HG03025 (cell line): ENCODE measurements around the gene LRRC8E.

Source experiments
- ATAC-seq: cut with Tn5 transposase; IDR thresholded peaks from one replicate; pipeline ENCODE4 v1.9.1; 2021; ENCODE audit warnings: mild to moderate bottlenecking, moderate library complexity; ENCODE audit not compliant: unreplicated experiment, low FRiP score

The LRRC8E gene

DNA sequence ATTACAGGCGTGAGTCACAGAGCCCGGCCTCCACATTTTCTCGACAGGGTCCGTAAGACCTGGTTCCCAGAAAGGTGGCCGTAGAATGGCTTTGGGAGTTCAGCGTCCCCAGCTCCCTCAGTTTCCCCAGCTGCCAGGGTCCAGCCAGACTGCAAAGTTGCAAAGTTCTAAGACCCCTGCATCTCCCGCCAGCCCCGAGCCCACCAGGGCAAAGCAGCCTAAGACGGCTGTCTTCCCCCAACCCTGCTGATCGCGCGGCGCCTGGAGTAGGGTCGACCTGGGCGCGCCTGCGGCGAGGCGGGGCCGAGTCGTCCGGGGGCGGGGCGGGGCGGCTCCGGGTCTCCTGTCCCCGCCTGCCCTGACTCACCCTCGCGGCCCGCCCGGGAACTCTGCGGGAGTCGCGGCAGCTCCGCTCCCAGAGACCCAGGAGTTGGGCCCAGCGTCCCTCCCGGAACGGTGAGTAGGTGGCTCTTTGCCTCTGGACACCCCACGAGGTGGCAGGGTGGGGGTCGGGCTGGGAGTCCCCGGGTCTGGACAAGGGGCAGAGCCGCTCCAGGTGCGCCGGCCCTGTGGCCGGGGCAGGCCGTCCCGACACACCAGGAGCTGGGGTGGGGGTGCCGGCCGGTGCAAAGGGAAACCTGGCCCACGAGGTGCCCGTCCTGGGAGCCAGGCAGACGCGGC, at the start of gene LRRC8E:
Gene LRRC8E, plus strand, starts transcription at position 366 of the 681 bp plus-strand sequence. CDS start 7,094 bp downstream, outside the sequence.
- no peak for ATAC-seq

- no peak for ATAC-seq
These were observed 48.8 kb upstream of the LRRC8E start for GRCh38 chr19:7839476-7839875.

DNA sequence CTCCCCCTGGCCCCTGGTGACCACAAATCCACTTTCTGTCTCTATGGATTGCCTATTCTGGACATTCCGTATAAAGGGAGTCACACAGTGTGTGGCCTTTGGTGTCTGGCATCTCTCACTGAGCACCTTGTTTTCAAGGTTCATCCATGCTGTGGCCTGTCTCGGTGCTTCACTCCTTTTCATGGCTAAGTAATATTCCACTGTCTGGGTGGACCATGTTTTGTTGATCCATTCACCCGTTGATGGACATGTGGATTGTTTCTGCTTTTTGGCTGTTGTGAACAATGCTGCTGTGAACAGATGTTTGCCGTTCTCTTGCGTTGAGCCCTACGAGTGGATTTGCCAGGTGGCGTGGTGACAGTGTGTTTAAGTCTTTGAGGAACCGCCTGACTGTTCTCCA, 47.7 kb upstream of the LRRC8E start:
- no peak for ATAC-seq

GRCh38 chr19:7841751-7842660, 46.3 kb upstream of the LRRC8E start:
- ATAC-seq: no peak

DNA sequence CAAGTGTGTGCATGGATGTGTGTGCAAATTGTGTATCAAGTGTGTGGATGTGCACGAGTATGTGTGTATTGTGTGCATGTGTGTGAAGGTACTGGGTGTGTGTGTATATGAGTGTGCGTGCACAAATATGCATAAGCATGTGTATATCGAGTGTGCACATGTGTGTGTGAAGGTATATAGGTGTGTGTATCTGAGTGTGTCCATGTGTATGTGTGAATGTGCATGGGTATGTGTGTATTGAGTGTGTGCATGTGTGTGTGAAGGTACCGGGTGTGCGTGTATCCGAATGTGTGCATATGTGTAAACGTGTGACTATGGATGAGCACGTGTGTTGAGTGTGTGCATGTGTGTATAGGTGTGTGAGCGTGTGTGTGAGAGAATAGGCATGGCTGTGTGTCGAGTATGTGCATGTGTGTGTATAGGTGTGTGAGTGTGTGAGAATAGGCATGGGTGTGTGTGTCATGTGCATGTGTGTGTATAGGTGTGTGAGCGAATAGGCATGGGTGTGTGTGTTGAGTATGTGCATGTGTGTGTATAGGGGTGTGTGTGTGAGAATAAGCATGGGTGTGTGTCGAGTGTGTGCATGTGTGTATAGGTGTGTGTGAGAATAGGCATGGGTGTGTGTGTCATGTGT, 45.5 kb upstream of the LRRC8E start:
- ATAC-seq: no peak

DNA sequence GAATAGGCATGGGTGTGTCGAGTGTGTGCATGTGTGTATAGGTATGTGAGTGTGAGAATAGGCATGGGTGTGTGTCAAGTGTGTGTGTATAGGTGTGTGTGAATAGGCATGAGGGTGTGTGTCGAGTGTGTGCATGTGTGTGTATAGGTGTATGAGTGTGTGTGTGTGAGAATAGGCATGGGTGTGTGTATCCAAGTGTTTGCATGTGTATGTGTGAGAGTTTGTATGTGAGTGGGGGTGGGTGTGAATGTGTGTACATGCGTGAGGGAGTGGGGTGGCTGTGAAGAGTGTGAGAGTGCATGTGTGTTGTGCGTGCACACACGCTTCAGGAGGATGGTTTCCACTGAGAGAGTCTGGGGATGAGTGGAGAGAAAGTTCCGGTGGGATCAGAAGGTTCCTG, 44.8 kb upstream of the LRRC8E start:
- ATAC-seq: no peak

DNA sequence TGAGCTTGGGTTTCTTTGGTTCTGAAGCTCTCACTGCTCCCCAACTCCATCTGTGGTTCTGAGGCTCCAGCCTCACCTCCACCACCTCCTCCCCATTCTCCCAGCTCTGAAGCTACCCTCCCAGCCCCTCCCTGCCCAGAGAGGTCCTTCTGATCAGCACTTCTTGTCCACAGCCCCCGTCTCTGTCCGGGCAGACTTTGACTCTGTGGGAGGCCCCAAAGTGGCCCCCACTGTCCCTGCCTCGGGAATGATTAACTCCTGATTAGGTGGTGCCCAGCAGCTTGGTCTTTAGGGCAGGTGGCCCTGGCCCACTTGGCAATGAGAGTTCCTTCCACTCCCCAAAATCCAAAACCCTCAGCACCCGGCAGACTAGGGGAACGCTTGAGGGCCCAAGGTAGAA, 43.9 kb upstream of the LRRC8E start:
- ATAC-seq: no peak

GRCh38 chr19:7844951-7845350, 43.4 kb upstream of the LRRC8E start:
- ATAC-seq: no peak

DNA sequence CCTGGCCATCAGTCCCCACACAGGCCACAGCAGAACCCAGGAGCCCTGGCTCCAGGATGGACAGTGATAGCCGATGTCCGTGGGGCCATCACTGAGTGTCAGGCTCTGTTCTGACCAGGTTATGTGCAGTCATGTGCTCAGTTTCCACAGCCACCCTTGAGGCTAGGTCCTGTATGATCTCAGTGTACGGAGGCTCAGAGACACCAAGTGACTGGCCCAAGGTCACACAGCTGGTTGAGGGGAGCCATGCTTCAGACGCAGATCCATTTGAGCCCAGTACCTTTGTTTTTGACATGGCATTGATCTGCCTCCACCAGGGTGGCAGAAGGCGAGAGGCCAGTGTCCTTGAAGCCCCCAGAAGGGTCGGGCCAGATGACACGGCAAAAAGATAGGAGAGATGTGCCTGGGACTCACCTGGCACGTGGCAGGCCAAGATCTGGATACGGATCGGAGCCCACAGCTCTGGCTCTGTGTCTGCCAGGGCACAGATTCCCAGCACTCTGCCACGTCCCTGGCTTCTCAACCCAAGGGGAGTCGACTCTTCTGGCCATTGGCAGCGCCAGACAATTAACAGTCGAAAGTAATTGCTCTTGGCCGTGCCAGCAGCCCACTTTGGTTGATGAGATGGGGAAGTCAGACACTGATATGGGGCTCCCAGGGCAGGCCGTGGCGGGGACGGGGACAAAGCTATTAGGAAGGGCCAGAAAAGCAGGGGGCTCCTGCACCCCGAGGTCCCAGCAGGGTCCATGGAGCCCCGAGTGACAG, 42.7 kb upstream of the LRRC8E start:
- ATAC-seq: no peak

DNA sequence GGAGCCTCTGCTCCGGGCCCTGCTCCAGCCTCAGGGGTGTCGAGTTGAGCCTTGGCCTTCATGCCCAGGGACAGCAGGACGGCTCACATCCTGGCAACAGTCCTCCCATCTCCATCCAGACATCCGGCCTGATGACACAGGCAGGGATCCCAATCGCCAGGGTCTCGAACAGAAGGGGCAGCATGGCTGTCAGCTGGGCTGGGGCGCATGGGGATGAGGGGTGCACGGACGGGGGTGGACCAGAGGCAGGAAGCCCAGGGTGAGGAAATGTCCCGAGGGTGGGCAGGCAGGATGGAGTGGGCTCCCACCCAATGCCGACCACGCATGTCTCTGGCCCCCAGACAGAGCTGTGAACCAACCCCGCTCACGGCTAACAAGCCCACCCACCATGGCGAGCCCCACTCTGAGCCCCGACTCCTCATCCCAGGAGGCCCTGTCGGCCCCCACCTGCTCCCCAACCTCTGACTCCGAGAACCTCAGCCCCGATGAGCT, 42.1 kb upstream of the LRRC8E start:
- no peak for ATAC-seq

- no peak for ATAC-seq
These were observed 40.6 kb upstream of the LRRC8E start for GRCh38 chr19:7847664-7848063.

- ATAC-seq: no peak
These were observed 39.4 kb upstream of the LRRC8E start for GRCh38 chr19:7848779-7849457.

GRCh38 chr19:7849631-7849999, 38.7 kb upstream of the LRRC8E start:
- ATAC-seq: no peak

DNA sequence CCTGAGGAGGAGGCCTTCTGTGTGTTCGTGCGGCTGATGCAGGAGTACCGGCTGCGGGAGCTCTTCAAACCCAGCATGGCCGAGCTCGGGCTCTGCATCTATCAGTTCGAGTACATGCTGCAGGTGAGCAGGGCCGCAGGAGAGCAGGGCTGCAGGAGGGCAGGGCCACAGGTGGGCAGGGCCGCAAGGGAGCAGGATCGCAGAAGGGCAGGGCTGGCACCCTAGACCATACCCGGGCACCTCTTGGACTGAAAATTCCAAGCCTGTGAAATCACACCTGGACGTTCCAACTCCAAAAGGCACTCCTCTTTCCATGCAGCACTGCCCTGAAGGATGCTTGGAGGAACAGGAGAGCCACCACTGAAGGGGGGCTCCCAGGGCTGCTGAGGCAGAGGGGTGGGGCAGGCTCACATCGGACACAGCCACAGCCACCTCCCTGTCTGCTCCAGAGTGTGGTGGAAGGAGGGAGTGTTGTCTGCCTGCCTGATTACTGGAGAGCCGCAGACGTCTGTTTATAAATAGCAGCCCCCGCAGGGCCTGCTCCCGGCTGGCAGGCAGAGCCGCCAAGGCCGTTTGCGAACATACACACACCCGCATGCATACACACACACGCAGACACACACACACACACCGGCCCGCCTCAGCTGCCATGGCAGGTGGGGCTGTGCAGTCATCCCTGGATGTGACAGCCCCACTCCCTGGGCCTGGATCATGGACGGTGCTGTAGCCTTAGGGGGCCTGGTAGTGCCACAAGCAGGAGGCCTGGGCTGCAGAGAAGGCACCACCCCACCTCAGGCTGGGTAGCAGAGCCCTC, 38.1 kb upstream of the LRRC8E start:
- ATAC-seq: no peak

DNA sequence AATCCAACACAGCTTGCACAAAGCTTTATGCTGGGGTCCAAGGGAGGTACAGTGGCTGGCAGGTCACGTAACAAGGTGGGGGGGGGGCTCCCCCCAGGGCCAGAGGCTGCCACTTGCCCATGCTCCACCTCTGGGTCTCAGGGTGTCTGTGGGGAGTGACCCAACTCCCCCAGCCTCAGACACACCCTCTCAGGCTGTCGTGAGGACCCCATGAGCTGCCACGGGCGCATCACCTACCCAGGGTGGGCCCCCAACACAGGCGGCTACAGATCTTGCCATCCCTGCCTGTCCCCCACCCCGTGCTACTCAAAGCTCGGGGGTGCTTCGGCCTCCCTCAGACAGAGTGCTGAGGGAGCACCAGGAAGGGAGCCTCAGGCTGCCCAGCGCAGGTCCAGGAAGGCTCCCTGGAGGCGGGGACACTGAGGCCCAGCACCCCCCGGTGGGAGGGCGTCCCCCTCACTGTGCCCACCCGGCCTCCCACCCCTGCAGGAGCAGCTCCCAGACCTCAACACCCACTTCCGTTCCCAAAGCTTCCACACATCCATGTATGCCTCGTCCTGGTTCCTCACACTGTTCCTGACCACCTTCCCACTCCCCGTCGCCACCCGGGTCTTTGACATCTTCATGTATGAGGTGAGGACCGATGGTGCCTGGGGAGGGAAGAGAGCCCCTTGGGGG, 37.2 kb upstream of the LRRC8E start:
- no peak for ATAC-seq

GRCh38 chr19:7851623-7852500, 36.4 kb upstream of the LRRC8E start:
- no peak for ATAC-seq
